ENCODE measurements around the gene LMLN.

DNA sequence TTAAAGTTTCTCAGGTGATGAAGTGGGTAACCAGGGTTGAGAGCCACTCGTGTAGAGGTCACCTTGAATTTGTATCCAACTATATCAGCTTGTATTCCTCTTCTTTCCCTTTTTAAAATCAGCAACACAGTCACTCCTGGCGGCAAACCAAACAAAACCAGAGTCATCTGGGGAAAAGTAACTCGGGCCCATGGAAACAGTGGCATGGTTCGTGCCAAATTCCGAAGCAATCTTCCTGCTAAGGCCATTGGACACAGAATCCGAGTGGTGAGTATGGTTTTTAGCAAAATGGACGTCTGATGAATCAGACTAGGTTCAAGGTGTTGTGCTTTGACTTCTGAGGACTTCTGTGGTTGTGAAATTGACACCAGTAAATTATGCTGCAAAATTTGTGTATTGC is 6.1 kb upstream of the LMLN start:
- no peak for TF ChIP-seq ZFP30 (CRISPR knock-in tag; IDR thresholded peaks at IDR 0.05)
- TF ChIP-seq, protein P1, sequence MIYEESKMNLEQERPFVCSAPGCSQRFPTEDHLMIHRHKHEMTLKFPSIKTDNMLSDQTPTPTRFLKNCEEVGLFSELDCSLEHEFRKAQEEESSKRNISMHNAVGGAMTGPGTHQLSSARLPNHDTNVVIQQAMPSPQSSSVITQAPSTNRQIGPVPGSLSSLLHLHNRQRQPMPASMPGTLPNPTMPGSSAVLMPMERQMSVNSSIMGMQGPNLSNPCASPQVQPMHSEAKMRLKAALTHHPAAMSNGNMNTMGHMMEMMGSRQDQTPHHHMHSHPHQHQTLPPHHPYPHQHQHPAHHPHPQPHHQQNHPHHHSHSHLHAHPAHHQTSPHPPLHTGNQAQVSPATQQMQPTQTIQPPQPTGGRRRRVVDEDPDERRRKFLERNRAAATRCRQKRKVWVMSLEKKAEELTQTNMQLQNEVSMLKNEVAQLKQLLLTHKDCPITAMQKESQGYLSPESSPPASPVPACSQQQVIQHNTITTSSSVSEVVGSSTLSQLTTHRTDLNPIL (CRISPR knock-in tag; IDR thresholded peaks at IDR 0.05; ENCODE audit: low read depth), result no peak
- no peak for TF ChIP-seq ARNTL (CRISPR knock-in tag; IDR thresholded peaks at IDR 0.05; ENCODE audit: borderline replicate concordance, low read depth)
- TF ChIP-seq BACH2 (CRISPR knock-in tag; IDR thresholded peaks at IDR 0.05; ENCODE audit: borderline replicate concordance), result no peak
- TF ChIP-seq PPARA (CRISPR knock-in tag; IDR thresholded peaks at IDR 0.05; ENCODE audit: borderline replicate concordance), result no peak
- no peak for TF ChIP-seq ESRRG (CRISPR knock-in tag; IDR thresholded peaks at IDR 0.05)
- TF ChIP-seq RARB (CRISPR knock-in tag; IDR thresholded peaks at IDR 0.05), result no peak
- TF ChIP-seq, protein P2, sequence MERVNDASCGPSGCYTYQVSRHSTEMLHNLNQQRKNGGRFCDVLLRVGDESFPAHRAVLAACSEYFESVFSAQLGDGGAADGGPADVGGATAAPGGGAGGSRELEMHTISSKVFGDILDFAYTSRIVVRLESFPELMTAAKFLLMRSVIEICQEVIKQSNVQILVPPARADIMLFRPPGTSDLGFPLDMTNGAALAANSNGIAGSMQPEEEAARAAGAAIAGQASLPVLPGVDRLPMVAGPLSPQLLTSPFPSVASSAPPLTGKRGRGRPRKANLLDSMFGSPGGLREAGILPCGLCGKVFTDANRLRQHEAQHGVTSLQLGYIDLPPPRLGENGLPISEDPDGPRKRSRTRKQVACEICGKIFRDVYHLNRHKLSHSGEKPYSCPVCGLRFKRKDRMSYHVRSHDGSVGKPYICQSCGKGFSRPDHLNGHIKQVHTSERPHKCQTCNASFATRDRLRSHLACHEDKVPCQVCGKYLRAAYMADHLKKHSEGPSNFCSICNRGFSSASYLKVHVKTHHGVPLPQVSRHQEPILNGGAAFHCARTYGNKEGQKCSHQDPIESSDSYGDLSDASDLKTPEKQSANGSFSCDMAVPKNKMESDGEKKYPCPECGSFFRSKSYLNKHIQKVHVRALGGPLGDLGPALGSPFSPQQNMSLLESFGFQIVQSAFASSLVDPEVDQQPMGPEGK (CRISPR knock-in tag; IDR thresholded peaks at IDR 0.05; ENCODE audit: borderline replicate concordance), result no peak
- TF ChIP-seq ZNF565 (CRISPR knock-in tag; conservative IDR thresholded peaks at IDR 0.05; ENCODE audit: low read depth), result no peak
- TF ChIP-seq ZNF8 (CRISPR knock-in tag; IDR thresholded peaks at IDR 0.05), result no peak
